IPS DF 19.7 (cell line): Measurements from ENCODE around the gene RPS6KA2.
"Not testable (repeated sequence)": the region's sequence is repeated elsewhere in the genome, so short reads cannot be mapped to it uniquely, and the experiment has no call there.

ENCODE experiments used
- DNase-seq: peaks from one replicate; pipeline ENCODE4 v3.0.0-alpha.2; 2013; ENCODE audit warnings: low read depth, low spot score

Gene RPS6KA2

DNA sequence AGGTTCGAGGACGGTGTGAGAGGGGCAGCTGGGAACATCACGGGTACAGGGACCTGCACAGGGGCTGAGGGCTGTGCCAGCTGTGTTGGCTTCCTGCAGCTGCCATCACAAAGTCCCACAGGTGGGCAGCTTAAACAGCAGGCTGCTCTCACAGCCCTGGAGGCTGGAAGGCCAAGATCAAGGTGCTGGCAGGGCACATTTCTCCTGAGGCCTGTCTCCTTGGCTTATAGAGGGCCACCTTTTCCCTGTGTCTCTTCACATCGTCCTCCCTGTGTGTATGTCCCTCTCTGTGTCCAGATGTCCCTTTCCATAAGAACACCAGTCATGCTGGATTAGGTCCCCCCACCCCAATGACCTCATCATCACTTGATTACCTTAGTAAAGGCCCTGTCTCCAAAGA is 229.2 kb downstream of the RPS6KA2 start:
- DNase-seq = no peak

DNA sequence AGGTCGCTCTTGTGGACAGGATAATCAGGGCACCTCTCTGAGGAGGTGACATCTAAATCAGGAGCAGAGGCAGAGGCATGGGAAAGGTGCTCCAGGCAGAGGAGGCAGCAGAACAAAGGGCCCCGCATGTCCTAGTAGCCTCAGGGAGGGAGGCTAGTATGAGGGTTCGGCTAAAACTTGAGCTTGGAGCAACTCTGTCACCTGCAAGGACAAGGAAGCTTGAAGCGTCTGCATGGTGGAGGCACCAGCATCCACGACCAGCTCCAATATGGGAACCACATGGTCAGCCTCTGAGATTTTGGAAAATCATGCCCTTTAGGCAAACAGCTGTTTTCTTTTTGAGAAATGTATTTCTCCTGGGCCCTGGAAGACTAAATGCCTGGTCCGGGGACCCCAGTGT is 231.3 kb downstream of the RPS6KA2 start:
- DNase-seq = no peak

DNA sequence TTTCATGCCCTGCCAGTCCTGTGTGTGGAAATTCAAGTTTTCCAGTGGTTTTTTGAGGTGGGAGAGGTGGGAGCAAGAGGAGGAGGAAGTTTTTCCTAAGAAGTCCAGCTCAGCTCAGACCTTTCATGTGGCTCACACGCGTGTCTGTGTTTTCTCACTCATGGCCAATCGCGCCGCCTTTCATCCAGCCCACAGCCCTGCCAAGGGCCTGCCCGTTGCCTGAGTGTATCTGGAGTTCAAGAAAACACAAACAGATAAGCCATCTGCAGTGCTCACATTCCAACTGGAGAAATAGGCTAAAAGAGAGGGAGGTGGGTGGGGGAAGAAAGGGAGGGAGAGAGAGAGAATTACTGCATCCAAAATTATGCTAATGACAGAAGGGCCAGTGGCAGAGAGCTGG is 231.7 kb downstream of the RPS6KA2 start:
- no peak for DNase-seq

DNA sequence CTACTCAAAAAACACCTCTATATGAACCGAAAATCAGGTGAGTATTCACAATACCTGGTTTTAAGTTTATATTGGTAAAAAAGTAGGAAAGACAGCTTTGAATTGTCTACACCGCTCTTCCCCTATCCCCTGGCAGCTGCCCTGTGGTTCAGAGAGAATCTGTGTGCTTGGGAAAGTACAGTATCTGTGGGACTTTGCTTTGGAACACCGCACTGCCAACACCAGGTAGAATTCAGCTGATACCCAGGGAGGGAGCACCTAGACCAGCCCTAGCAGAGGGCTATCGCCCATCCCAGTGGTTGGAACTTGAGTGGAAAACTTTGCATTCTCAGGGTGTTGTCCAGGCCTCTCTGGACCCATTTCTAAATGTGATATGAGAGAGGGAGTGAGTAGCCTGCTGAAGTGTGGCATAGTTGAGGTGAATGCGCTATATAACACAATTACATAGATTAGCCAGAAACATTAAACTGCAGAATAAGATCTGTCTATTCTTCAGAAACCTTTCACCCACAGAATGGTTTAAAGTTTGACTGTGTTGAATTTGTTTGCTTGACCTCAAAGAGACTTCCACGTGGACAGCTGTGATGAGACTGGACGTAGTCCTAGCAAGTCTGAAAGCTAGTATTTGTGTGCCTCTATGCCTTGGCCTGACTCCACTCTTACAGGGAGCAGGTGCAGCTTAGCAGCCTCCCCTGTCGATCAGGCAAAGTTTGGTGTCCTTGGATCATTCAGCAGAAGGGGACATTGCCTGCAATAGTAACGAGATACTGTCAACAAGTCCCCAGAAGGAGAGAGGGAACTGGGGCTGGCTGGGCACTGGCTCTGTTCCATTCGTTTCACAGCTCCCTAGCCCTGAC is 232.8 kb downstream of the RPS6KA2 start:
- DNase-seq = no peak

DNA sequence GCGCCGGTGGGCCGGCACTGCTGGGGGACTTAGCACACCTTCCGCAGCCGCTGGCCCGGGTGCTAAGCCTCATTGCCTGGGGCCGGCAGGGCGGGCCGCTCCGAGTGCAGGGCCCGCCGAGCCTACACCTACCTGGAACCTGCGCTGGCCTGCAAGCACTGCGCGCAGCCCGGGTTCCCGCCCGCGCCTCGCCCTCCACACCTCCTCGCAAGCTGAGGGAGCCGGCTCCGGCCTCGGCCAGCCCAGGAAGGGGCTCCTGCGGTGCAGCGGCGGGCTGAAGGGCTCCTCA is 233.6 kb downstream of the RPS6KA2 start:
- DNase-seq = no peak

DNA sequence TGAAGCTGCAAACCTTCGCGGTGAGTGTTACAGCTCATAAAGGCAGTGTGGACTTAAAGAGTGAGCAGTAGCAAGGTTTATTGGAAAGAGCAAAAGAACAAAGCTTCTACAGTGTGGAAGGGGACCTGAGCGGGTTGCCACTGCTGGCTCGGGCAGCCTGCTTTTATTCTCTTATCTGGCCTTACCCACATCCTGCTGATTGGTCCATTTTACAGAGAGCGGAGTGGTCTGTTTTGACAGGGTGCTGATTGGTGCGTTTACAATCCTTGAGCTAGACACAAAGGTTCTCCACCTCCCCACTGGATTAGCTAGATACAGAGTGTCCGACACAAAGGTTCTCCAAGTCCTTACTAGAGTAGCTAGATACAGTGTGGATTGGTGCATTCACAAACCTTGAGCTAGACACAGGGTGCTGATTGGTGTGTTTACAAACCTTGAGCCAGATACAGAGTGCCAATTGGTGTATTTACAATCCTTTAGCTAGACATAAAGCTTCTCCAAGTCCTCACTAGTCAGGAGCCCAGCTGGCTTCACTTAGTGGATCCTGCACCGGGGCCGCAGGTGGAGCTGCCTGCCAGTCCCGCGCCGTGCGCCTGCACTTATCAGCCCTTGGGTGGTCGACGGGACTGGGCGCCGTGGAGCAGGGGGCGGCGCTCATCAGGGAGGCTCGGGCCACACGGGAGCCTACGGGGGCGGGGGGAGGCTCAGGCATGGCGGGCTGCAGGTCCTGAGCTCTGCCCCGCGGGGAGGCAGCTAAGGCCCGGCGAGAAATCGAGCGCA is 234.1 kb downstream of the RPS6KA2 start:
- not testable (repeated sequence) for DNase-seq

DNA sequence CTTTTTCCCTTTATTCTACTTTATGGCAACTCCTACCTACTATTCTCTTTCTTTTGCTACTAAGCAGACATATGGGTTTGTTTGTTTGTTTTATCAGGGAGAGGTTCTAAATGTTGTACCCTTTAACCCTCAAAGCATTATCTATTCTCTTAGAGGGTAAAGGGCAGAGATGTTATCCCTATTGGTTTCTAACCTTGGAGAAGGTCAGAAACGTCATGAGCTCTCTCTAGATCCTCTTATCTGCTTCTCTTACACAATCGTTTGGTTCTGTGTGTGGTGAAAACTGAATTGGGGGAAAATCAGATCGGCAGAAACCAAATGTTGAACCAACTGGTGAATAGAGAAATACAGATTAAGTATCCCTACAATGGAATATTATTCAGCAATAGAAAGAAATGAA is 237.9 kb downstream of the RPS6KA2 start:
- DNase-seq = no peak

DNA sequence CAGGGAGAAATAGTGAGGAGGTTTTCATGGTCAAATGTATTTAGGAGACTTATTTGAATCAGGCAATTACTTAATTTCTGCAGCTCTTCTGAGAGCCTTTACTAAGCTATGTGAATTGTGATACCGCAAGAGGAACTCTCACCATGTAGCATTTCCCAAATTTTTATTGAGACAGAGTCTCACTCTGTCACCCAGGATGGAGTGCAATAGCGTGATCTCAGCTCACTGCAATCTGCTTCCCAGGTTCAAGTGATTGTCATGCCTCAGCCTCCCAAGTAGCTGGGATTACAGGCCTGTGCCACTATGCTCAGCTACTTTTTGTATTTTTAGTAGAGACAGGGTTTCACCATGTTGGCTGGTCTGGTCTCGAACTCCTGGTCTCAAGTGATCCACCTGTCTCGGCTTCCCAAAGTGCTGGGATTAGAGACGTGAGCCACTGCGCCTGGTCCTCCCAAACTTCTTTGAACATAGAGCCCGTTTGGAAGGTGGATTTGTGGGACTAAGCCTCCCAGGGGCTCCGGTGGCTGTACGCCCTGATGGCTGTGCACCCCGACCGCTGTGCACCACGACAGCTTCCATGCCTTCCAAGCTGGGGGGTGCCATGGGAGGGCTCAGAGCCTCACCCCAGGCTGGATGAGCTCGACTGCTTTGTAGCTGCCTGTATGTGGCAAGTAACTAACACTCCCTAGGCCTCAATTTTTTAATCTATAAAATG is 238.6 kb downstream of the RPS6KA2 start:
- DNase-seq = no peak

DNA sequence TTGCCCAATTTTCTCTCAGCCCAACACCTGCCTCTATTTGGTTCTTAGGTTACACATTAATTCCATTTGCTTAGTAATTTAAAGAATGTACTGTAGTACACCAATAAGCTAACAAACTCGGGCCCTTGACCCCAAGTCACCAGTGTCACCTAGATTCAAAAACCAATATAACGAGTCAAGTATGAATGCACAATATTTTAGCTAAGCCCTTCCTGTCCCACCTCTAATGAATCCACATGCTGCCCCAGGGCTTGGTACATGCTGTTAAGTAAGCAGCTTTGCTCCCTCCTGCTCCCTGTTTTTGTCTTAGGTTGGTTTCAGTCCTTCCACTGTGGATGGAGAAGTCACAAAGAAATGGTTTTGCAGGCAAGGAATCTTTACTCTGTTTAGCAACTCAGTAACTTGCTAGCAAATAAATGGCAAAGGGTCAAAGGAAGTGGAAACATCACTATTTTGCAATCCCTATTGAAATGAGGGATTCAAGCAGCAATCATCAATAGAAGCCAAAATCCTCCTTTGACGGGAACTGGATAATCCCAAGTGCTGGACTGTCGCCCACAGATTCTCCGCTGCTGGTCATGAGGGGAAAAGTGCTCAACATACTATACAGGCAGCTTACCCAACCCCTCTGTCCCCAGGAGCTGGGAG is 239.3 kb downstream of the RPS6KA2 start:
- no peak for DNase-seq

DNA sequence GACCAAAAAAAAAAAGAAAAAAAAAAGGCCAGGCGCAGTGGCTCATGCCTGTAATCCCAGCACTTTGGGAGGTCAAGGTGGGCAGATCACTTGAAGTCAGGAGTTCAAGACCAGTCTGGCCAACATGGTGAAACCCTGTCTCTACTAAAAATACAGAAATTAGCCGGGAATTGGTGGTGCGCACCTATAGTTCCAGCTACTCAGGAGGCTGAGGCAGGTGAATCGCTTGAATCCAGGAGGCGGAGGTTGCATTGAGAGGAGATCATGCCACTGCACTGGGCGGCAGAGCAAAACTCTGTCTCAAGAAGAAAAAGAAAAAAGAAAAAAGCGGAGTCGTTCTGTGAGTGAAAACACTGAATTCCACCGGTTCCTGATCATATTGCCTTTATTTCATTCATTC is 240.0 kb downstream of the RPS6KA2 start:
- not testable (repeated sequence) for DNase-seq

DNA sequence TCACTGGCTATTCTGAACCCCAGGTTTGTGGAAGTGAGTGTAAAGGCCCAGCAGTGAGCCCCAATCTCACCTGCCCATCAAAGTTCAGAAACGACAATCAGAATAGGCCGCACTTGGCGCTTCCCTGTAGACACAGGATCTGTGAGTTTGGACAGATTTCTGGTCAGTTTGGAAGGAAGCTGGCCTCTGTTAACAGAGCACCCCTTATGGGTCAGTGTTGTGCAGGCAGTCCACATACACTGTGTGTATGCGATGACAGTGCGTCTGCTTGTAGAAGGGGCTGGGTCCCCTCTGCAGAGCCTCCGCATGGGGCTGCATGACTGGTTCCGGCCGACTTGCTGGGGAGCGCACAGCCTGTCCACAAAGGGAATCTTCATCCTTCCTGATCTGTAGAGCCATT is 240.9 kb downstream of the RPS6KA2 start:
- DNase-seq = no peak

DNA sequence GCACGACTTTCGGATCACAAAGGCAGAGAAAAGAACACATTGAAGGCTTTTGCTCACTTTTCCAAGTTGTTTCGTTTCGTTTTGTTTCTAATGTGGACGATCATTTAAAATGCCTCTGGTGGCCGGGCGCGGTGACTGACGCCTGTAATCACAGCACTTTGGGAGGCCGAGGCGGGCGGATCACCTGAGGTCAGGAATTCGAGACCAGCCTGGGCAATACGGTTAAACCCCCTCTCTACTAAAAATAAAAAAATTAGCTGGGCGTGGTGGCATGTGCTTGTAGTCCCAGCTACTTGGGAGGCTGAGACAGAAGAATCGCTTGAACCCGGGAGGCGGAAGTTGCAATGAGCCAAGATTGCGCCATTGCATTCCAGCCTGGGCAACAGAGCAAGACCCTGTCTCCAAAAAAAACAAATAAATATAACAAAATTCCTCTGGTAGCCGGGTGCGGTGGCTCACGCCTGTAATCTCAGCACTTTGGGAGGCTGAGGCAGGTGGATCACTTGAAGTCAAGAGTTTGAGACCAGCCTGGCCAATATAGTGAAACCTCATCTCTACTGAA is 243.2 kb downstream of the RPS6KA2 start:
- DNase-seq = not testable (repeated sequence)

DNA sequence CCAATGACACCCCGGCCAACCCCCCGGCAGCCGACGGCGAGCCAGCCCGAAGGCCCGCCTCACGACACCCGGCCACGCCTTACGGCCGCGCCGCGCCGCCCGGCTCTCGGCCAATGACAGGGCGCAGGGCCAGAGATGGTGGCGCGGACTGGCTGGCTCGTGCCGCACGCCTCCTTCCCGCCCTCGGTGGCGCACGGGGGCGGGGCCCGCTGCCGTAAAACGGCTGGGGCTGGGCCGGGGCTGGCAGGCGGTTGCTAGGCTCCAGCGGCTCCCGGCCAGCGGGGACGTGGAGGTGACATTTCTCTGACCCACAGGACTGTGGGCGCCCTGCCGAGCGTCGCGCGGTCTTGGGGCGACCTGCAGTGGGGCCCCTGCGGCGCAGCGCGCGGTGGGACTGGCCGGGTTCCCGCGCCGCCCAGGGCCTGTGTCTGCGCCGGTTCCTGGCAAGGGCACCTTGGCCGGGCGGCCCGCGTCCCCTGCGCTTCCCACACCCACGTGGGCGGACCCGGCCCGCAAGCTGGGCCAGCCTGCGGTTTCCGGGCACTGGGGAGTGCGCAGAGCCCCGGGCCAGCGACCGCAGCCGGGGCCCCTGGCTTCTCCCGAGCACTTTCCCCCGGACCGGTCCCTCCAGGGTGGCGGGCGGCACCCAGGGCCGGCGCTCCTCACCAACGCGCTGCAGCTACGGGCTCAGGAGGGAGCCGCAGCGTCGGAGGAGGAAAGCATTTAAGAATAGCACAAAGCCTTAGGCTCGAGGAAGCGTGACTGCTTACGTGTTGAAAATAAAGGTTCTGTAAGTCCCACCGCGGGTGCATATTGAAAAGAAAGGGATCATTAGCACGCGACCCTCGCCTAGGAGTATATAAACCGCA is 243.9 kb downstream of the RPS6KA2 start, which contains the start of gene MPC1:
TSS of gene MPC1 (minus strand) at position 8 of the 869 bp plus-strand sequence. CDS start 64 bp downstream, outside the sequence.
- DNase-seq = peak; percentile 67

DNA sequence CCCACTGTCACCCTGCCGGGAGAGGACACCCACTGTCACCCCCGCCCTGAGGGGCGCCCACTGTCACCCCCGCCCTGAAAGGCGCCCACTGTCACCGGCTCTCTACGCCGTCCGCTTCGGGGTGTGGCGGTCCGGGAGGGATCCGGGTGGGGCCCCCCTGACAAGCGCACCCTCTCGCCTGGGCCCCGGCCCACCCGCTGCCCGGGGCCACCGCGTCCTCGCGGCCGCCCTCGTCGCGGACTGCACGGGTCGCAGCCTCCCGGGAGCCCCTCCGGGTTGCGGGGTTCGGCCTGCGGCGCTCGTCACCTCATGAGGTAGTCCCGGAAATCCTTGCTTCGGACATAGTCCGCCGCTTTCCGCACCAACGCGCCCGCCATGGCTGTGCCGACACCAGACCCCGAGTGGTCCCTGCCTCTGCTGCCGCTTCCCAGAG is 244.5 kb downstream of the RPS6KA2 start:
- DNase-seq = no peak

DNA sequence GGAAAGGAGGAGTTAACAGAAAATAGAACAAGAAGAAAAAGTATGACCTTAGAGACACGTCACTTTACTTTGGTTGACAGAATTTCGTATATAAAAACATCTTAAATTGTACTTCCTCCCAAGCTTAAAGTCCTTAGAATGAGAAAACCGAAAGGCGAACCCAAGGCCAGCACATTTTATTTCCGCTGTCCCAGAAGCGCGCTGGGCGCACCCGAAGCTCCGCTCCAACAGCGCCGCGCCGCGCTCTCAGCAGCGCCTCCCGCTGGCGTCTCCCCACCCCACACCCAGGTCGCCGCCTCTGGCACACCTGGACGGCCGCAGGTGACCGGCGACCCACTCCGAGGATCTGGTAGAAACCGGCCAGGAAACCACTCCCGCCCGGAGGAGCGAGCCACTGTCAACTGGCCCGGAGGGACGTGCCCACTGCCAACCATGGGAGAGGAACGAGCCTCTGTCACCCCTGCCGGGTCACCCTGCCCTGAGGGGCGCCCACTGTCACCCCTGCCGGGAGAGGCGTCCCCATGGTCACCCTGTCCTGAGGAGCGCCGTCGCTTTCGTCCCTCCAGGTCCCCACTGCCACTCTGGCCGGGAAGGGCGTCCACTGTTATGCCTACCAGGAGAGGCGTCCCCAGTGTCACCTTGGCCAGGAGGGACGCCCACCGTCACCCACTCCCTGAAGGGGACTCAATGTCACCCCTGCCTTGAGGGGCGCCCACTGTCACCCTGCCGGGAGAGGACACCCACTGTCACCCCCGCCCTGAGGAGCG is 245.1 kb downstream of the RPS6KA2 start:
- no peak for DNase-seq

DNA sequence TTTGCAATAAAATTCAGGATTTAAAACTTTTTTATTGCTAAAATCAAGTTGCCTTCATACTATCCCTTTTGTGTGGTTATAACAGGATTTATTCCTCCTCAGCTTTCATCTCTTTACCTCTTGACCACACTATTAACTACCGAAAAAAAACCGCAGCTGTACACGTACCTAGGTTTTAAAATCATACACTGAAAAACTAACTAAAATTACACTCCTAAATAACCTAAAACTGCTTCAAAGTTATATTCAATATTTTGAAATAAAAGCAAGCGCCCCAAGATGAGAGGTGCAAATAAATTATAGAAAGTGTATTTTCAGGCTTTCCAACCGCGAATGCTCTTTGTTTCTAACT is 245.7 kb downstream of the RPS6KA2 start:
- no peak for DNase-seq

DNA sequence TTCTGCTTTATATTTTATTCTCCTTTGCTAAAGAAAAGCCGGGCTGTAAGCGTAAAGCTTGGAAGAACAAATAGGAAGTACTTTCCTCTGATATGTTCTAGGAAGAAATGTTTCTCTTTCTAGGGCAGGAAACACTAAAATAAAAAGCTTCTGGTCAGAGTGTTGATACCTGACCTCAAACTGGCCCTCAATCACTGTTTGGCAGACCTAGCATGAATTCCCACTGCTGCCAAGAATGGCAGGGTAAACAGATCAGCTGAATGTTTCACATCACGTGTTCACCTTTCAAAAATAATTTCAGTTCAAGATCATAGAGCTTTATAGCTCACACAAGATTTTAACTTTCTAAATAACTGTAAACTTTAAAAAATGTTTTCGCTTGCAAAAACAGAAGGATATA is 247.3 kb downstream of the RPS6KA2 start:
- DNase-seq = no peak

DNA sequence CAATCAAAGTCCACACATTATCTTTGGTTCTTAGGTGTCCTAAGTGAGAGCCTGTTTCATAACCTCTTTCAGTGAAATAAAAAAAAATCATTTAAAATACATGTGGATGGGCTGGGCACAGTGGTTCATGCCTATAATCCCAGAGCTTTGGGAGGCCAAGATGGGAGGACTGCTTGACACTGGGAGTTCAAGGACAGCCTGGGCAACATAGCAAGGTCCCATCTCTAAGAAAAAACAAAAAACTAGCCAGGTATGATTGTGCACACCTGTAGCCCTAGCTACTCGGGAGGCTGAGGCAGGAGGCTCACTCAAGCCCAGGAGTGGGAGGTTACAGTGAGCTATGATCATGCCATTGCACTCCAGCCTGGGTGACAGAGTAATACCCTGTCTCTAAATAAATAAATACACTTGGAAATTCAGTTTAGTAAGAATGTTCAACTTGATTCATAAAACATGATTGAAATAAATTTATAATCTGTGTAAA is 247.9 kb downstream of the RPS6KA2 start:
- no peak for DNase-seq

DNA sequence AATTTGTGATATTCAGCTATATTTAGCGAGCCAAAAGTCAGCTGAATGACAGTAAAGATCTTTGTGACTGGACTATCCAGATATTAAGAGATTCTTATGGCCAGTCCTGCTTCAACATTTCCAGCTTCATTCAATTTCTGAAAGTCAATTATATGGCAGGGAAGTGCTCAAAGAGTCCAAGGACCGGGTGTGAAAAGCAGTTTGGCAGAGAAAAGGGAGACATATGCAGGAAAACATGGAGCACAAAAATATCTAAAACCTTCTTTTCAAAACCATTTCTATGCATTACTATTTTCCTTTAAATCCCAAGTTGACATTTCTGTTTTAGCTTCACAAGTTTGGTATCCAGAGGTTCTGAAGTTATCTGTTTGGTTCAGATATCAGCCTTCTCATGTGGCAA is 249.3 kb downstream of the RPS6KA2 start:
- no peak for DNase-seq

DNA sequence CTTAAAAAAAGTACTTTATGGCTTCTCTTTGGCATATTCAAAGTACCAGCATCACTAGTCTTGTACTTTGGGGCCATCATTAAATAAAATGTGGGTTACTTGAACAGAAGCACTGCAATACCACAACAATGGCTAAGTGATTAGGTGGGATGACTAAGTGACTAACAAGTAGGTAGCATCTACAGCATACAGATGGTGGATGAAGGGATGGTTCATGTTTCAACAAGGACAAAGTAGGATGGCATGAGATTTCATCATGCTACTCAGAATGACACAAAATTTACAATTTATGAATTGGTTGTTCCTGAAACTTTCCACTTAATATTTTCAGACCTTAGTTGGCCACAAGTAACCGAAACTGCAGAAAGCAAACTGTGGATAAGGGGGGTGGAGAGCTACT is 252.0 kb downstream of the RPS6KA2 start:
- no peak for DNase-seq
